Natural killer cell (primary cell): ENCODE measurements around the gene STAG2. TPM values are rescaled to one million over a fixed set of nuclear protein-coding genes. Genes with fewer than 3 reads are reported as not detected.
A peak's percentile ranks its signal among the peaks of the same experiment; 100 is the strongest.

Experiments
- ATAC-seq, 3 donors: fragments of 150-1000 bp in 2 of 3; fragments of 200-7000 bp in 1 of 3; cut with Tn5 transposase; 1 replicate in 1 of 3; 2 replicates in 2 of 3; pipeline ENCODE4 v1.10.0; 2021; ENCODE audit warnings: mild to moderate bottlenecking in 2 of 3, moderate library complexity in 2 of 3
- DNase-seq, 2 donors: peaks; one replicate each; pipeline versions ENCODE4 v3.0.0 to v3.0.0-alpha.2; 2013 to 2021; ENCODE audit warnings: mixed read lengths in 1 of 2
- H3K27ac ChIP-seq: one replicate; pipeline ENCODE4 v1.5.1; 2013; ENCODE audit warnings: mild to moderate bottlenecking, low read length
- H3K27me3 ChIP-seq: one replicate; pipeline ENCODE4 v1.6.1; 2013; ENCODE audit warnings: low read length; ENCODE audit not compliant: control insufficient read depth, insufficient read depth
- H3K36me3 ChIP-seq: one replicate; pipeline ENCODE4 v1.6.1; 2013; ENCODE audit warnings: low read length; ENCODE audit not compliant: control insufficient read depth, insufficient read depth
- H3K4me1 ChIP-seq: one replicate; pipeline ENCODE4 v1.6.1; 2013; ENCODE audit warnings: low read length; ENCODE audit not compliant: control insufficient read depth, insufficient read depth
- H3K4me3 ChIP-seq: one replicate; pipeline ENCODE4 v1.5.1; 2013; ENCODE audit warnings: low read length
- H3K9me3 ChIP-seq: one replicate; pipeline ENCODE4 v1.6.1; 2013; ENCODE audit warnings: low read length; ENCODE audit not compliant: control insufficient read depth, insufficient read depth
- H3K27ac Mint-ChIP-seq, 2 donors: one replicate each; pipeline ENCODE4 v1.8.0; 2022; ENCODE audit warnings: mild to moderate bottlenecking in 2 of 2, mixed read lengths in 2 of 2, moderate library complexity in 1 of 2
- H3K27me3 Mint-ChIP-seq, 2 donors: one replicate each; pipeline ENCODE4 v1.8.0; 2022; ENCODE audit warnings: low read depth in 2 of 2, mixed read lengths in 2 of 2
- H3K36me3 Mint-ChIP-seq: one replicate; pipeline ENCODE4 v1.8.0; 2022; ENCODE audit warnings: mixed read lengths
- H3K4me1 Mint-ChIP-seq, 2 donors: one replicate each; pipeline ENCODE4 v1.8.0; 2022; ENCODE audit warnings: mixed read lengths in 2 of 2
- H3K4me3 Mint-ChIP-seq: one replicate; pipeline ENCODE4 v1.8.0; 2022; ENCODE audit warnings: mild to moderate bottlenecking, moderate library complexity, mixed read lengths
- H3K9me3 Mint-ChIP-seq, 2 donors: one replicate each; pipeline ENCODE4 v1.8.0; 2022; ENCODE audit warnings: mixed read lengths in 2 of 2
- CTCF ChIP-seq: fragments of 200-600 bp; IDR thresholded peaks from one replicate; pipeline ENCODE4 v1.8.0; 2022; ENCODE audit warnings: antibody characterized with exemption
- WGBS: methylation state at CpG from one replicate; pipeline ENCODE4 v1.1.7; 2013; ENCODE audit warnings: missing lambda C conversion rate; ENCODE audit not compliant: insufficient coverage; 5-methylcytosine and 5-hydroxymethylcytosine counted together
- intact Hi-C: fragments of 100-400 bp; cut with micrococcal nuclease; formaldehyde crosslinking; loops from one replicate; pipeline ENCODE4 v1.14.2; 2022
- total RNA-seq, 4 donors: library from RNA; stranded (reverse); fragments of 120-200 nt in 1 of 4; gene quantifications; one replicate each; pipeline versions ENCODE4 v1.2.3 to v1.2.4, GENCODE V29; 2013 to 2022

The STAG2 gene
- total RNA-seq, 3 donors from 2014 or later (not counting 1 experiment from before 2014, with no cell fraction given): 91.7 to 97.2 (median 92.4) TPM

GRCh38 chrX:123988423-123989111, 27.1 kb downstream of the STAG2 start:
- no peak overlapping the region for H3K27ac ChIP-seq
- no peaks in the 10 kb centered on the region for H3K27me3 Mint-ChIP-seq
- no peaks in the 10 kb centered on the region for H3K36me3 ChIP-seq
- H3K27ac Mint-ChIP-seq: peak overlapping the region; percentile 4 to 69
- H3K4me3 Mint-ChIP-seq: peak overlapping the region; percentile 5
- WGBS: no CpG with 5 or more reads among the region's 1 CpG
- no peaks in the 10 kb centered on the region for H3K9me3 ChIP-seq
- TF ChIP-seq CTCF: no peak
- H3K4me1 ChIP-seq: peaks cover 5% of the 10 kb centered on the region
- H3K4me1 Mint-ChIP-seq: peaks cover 34 to 35% of the 10 kb centered on the region in 2 donors
- intact Hi-C loops: no loop called here
- no peak overlapping the region for H3K4me3 ChIP-seq
- ATAC-seq (no peak), DNase-seq (no peak)
- H3K36me3 Mint-ChIP-seq: no peaks in the 10 kb centered on the region
- no peaks in the 10 kb centered on the region for H3K9me3 Mint-ChIP-seq
- H3K27me3 ChIP-seq: no peaks in the 10 kb centered on the region

GRCh38 chrX:123989235-123989634, 27.7 kb downstream of the STAG2 start:
- H3K4me3 ChIP-seq: no peak overlapping the region
- peak overlapping the region in 1 of 2 donors; percentile 69 for H3K27ac Mint-ChIP-seq
- H3K36me3 Mint-ChIP-seq: no peaks in the 10 kb centered on the region
- no peak for DNase-seq
- H3K9me3 ChIP-seq: no peaks in the 10 kb centered on the region
- no peak for TF ChIP-seq CTCF
- H3K4me1 Mint-ChIP-seq: peaks cover 34 to 40% of the 10 kb centered on the region in 2 donors
- intact Hi-C loops: no loop called here
- no peak overlapping the region for H3K27ac ChIP-seq
- no peaks in the 10 kb centered on the region for H3K27me3 ChIP-seq
- no peaks in the 10 kb centered on the region for H3K27me3 Mint-ChIP-seq
- H3K4me1 ChIP-seq: peaks cover 5% of the 10 kb centered on the region
- no peak overlapping the region for H3K4me3 Mint-ChIP-seq
- WGBS: no CpG with 5 or more reads among the region's 1 CpG
- no peaks in the 10 kb centered on the region for H3K36me3 ChIP-seq
- no peaks in the 10 kb centered on the region for H3K9me3 Mint-ChIP-seq
- ATAC-seq: no peak

- H3K36me3 ChIP-seq: no peaks in the 10 kb centered on the region
- peaks cover 3% of the 10 kb centered on the region for H3K4me1 ChIP-seq
- intact Hi-C loops: no loop called here
- WGBS: 91% methylated on average over 1 of the region's 2 CpGs
- no peaks in the 10 kb centered on the region for H3K9me3 ChIP-seq
- H3K4me3 ChIP-seq: no peak overlapping the region
- DNase-seq (no peak), ATAC-seq (no peak)
- H3K27me3 ChIP-seq: no peaks in the 10 kb centered on the region
- Mint-ChIP-seq H3K9me3 (no peaks in the 10 kb centered on the region), H3K36me3 (no peaks in the 10 kb centered on the region), H3K27ac (peak overlapping the region; percentile 50 to 66), H3K27me3 (no peaks in the 10 kb centered on the region), H3K4me1 (peaks cover 41 to 48% of the 10 kb centered on the region in 2 donors), H3K4me3 (no peak overlapping the region)
- H3K27ac ChIP-seq: no peak overlapping the region
- TF ChIP-seq CTCF: no peak
These were observed 28.7 kb downstream of the STAG2 start for GRCh38 chrX:123990169-123990568.

GRCh38 chrX:123990602-123991001, 29.1 kb downstream of the STAG2 start:
- Histone ChIP-seq H3K9me3 (no peaks in the 10 kb centered on the region), H3K27ac (no peak overlapping the region), H3K36me3 (no peaks in the 10 kb centered on the region), H3K4me3 (no peak overlapping the region), H3K4me1 (peaks cover 3% of the 10 kb centered on the region), H3K27me3 (no peaks in the 10 kb centered on the region)
- ATAC-seq (no peak), DNase-seq (no peak)
- Mint-ChIP-seq H3K9me3 (no peaks in the 10 kb centered on the region), H3K4me1 (peaks cover 40 to 46% of the 10 kb centered on the region in 2 donors), H3K27ac (peak overlapping the region; percentile 50 to 66), H3K36me3 (no peaks in the 10 kb centered on the region), H3K27me3 (no peaks in the 10 kb centered on the region), H3K4me3 (no peak overlapping the region)
- 63% methylated on average over 2 of the region's 3 CpGs for WGBS
- TF ChIP-seq CTCF: no peak
- intact Hi-C loops: no loop called here
